ENCODE measurements around the gene CHMP4A. TPM values are rescaled to one million over a fixed set of nuclear protein-coding genes. Genes with fewer than 3 reads are reported as not detected.

CHMP4A gene, protein sequence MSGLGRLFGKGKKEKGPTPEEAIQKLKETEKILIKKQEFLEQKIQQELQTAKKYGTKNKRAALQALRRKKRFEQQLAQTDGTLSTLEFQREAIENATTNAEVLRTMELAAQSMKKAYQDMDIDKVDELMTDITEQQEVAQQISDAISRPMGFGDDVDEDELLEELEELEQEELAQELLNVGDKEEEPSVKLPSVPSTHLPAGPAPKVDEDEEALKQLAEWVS
- total RNA-seq: 31.4 and 43.9 TPM in 2 replicates

GRCh38 chr14:24212924-24213865 lies at the start of gene CHMP4A:
CHMP4A (minus strand) TSS chr14:24213488; CDS start chr14:24213439, 49 bp downstream.

GRCh38 chr14:24232645-24233537 lies 19.6 kb upstream of the CHMP4A start, which contains the start of gene GMPR2:
GMPR2 (plus strand) TSS chr14:24232929; CDS start chr14:24233254, 325 bp downstream.

DNA sequence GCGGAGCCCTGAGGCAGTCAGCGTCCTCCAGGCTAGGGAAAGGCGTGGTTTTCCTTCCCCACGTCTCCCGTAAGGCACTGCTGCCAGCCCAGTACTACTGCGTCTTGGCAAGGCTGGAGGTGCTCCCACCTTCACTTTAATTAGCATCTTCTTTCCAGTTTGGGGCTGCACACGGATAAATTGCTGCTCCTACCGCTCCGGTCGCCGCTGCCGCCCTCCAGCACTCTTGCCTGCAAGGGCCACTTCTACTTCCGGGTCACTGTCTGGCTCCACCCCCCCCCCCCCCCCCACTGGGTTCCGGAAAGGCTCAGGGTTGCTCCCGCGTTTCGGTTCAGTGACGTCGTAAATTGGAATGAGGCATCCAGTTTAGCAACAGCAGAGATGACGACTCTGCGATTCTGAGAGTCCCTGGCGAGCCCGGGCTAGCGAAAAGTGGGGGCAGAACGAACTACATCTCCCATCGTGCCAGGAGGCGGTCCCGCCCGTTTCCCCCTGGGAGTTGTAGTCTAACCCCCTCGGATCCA lies 18.9 kb upstream of the CHMP4A start, which contains the start of gene NEDD8:
TSS of gene NEDD8 (minus strand) at position 247 of the 524 bp plus-strand sequence. CDS start at position 147, 100 bp downstream.

GRCh38 chr14:24215495-24216344 lies 2.4 kb upstream of the CHMP4A start, which contains the start of gene MDP1:
MDP1 (minus strand) TSS chr14:24216066; CDS start chr14:24215955, 111 bp downstream.

DNA sequence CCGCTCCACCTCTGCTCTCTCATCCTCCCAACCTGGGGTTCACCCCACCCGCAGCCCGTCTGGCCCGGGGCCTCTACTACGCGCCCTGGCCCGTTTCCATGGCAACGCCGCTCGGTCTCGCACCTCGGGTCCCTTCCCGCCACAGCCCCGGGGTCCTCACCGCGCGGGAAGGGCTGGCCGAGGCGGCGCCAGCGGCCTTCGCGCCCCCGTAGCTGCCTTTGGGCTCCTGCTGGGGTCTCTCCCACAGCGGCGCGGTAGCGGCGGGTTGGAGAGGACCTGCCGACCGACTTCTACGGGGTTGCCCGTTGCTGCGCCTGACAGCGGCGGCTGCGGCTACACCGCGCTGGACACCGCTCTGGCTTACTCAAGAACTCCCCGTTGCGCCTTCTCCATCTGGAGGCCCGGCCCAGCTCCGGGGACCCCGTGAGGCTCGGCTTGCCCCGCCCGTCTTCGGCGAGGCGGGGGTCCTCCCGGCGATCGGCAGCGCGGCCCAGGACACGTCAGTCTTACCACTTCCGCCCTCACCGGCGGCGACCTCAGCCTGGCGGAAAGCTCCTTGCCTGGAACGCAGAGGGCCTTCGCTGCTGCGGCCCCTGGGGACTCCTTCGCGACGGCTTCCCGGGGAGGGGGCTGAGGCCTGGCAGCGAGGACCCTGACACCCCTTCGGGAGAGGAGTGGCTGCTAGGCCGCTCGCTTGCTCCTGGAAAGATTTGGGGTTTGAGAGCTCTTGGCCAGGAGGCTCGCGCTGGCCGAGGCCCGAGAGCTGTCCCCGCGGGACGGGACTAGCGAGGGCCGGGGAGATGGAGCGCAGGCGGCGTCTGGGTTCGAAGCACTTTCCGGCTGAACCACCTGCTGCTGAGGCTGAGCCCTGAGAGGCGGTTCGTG lies 17.9 kb downstream of the CHMP4A start, which contains the start of gene TM9SF1:
TSS of gene TM9SF1 (minus strand) at position 256 of the 885 bp plus-strand sequence. CDS start 422 bp downstream, outside the sequence.

GRCh38 chr14:24188251-24189058 lies 24.8 kb downstream of the CHMP4A start, which contains the start of gene IPO4:
IPO4 (minus strand) TSS chr14:24188816; CDS start chr14:24188787, 29 bp downstream.

GRCh38 chr14:24171422-24172260 lies 41.6 kb downstream of the CHMP4A start, which contains the start of gene REC8:
REC8 (plus strand) TSS chr14:24172080; CDS start chr14:24172553, 473 bp downstream.

GRCh38 chr14:24160850-24161804 lies 52.2 kb downstream of the CHMP4A start, which contains the start of gene IRF9:
IRF9 (plus strand) TSS chr14:24161265; CDS start chr14:24162145, 880 bp downstream.

Other genes with a start within 250 kb of the CHMP4A start
- 8.2 and 13.2 TPM in 2 replicates for gene DHRS4L2, start 224.6 kb downstream of the CHMP4A start, total RNA-seq
- gene CARMIL3, start 161.5 kb downstream of the CHMP4A start, total RNA-seq: not detected in 2 replicates
- gene CPNE6, start 141.9 kb downstream of the CHMP4A start, total RNA-seq: not detected in 2 replicates
- gene PCK2, start 119.2 kb downstream of the CHMP4A start, total RNA-seq: 8.2 and 11.6 TPM in 2 replicates
- 41.8 and 49.5 TPM in 2 replicates for gene DCAF11, start 98.7 kb downstream of the CHMP4A start, total RNA-seq
- 0.73 and 0.75 TPM in 2 replicates for gene NRL, start 98.5 kb downstream of the CHMP4A start, total RNA-seq
- gene FITM1, start 82.8 kb downstream of the CHMP4A start, total RNA-seq: 0.20 TPM in 1 of 2 replicates, not detected in the other
- 123 and 136 TPM in 2 replicates for gene PSME1, start 77.3 kb downstream of the CHMP4A start, total RNA-seq
- gene EMC9, start 71.9 kb downstream of the CHMP4A start, total RNA-seq: 8.3 and 10.2 TPM in 2 replicates
- gene PSME2, start 66.9 kb downstream of the CHMP4A start, total RNA-seq: 52.9 and 82.8 TPM in 2 replicates
- gene RNF31, start 66.0 kb downstream of the CHMP4A start, total RNA-seq: 50.1 and 66.3 TPM in 2 replicates
- 30.3 and 35.5 TPM in 2 replicates for gene IRF9, start 52.2 kb downstream of the CHMP4A start, total RNA-seq
- gene REC8, start 41.4 kb downstream of the CHMP4A start, total RNA-seq: 0.25 and 1.1 TPM in 2 replicates
- gene IPO4, start 24.7 kb downstream of the CHMP4A start, total RNA-seq: 33.4 and 39.3 TPM in 2 replicates
- 73.6 and 75.1 TPM in 2 replicates for gene TM9SF1, start 18.0 kb downstream of the CHMP4A start, total RNA-seq
- not detected in 2 replicates for gene TSSK4, start 7.8 kb downstream of the CHMP4A start, total RNA-seq
- gene MDP1, start 2.6 kb upstream of the CHMP4A start, total RNA-seq: 10.2 and 11.2 TPM in 2 replicates
- gene NEDD8, start 18.9 kb upstream of the CHMP4A start, total RNA-seq: 96.5 and 125 TPM in 2 replicates
- gene GMPR2, start 19.4 kb upstream of the CHMP4A start, total RNA-seq: 49.8 and 65.4 TPM in 2 replicates
- 22.0 and 32.4 TPM in 2 replicates for gene TINF2, start 29.1 kb upstream of the CHMP4A start, total RNA-seq
- gene TGM1, start 49.7 kb upstream of the CHMP4A start, total RNA-seq: 0.06 and 0.73 TPM in 2 replicates
- 13.7 and 17.5 TPM in 2 replicates for gene RABGGTA, start 58.1 kb upstream of the CHMP4A start, total RNA-seq
- 10.7 and 26.9 TPM in 2 replicates for gene DHRS1, start 86.3 kb upstream of the CHMP4A start, total RNA-seq
- gene NOP9, start 86.4 kb upstream of the CHMP4A start, total RNA-seq: 9.2 and 9.9 TPM in 2 replicates
- 1.7 and 1.8 TPM in 2 replicates for gene CIDEB, start 94.5 kb upstream of the CHMP4A start, total RNA-seq
- gene LTB4R2, start 96.7 kb upstream of the CHMP4A start, total RNA-seq: 1.9 and 2.6 TPM in 2 replicates
- 0.59 and 1.1 TPM in 2 replicates for gene LTB4R, start 98.0 kb upstream of the CHMP4A start, total RNA-seq
- 0.94 and 2.1 TPM in 2 replicates for gene ADCY4, start 121.6 kb upstream of the CHMP4A start, total RNA-seq
- gene RIPK3, start 126.5 kb upstream of the CHMP4A start, total RNA-seq: 1.1 and 2.2 TPM in 2 replicates
- 51.0 and 54.5 TPM in 2 replicates for gene NFATC4, start 154.7 kb upstream of the CHMP4A start, total RNA-seq
- 7.6 and 9.5 TPM in 2 replicates for gene NYNRIN, start 185.5 kb upstream of the CHMP4A start, total RNA-seq
- gene CBLN3, start 216.2 kb upstream of the CHMP4A start, total RNA-seq: 6.6 and 15.3 TPM in 2 replicates
- 25.8 and 30.0 TPM in 2 replicates for gene KHNYN, start 216.5 kb upstream of the CHMP4A start, total RNA-seq
- gene SDR39U1, start 229.3 kb upstream of the CHMP4A start, total RNA-seq: 16.9 and 19.3 TPM in 2 replicates